ENCODE results near the gene PTPN2.

The PTPN2 gene

DNA sequence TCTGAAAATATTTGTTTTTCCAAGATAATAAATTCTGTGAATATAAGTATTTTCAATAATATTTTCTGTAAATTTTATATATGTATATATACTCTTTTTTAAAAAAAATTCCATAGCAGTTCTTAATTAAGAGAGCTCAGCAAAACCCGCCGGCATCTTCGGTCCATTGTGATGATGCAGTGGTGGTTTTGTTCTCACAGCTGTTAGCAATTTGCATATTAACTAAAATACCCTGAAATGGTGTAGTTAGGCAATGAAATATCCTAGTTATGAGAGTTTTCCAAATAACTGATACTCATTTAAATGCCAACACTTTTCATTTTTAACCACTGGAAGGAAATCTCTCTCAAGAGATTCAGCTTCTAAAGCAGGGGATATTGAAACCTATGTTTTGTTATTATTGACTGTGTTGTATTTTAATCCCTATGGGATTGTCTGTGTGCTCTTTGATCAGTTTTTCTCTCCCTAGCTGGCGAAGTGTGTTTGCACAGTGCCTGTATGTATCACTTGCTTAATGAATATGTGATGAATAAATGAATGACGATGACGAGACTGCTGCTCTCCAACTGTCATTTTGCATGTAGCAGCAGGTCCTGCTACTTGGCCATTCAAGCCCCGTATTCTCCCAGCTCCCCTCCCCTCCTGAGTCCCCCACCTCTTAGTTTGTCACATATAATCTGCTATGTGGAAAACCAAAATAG, 138.8 kb downstream of the PTPN2 start:
- no peak for DNase-seq (ENCODE audit: low read depth in 2 of 2)

DNA sequence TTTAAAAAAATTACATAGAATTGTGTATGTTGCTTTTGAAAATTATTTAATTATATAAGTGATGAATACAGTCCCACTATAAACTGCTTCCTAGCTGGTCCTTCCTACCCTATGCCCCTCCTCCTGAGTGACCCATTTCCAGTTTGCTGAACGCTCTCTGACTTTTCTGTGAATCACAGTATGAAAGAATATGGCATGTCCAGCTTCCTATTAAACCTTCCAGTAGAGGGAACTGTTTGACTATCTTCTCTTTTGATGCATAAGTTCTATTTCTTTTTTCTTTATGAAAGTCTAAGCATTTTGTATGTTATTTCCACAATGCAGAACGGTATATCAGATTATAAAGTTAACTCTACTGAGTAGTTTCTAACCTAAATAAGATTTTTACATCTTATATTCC, 139.9 kb downstream of the PTPN2 start:
- DNase-seq (ENCODE audit: low read depth in 2 of 2): no peak

DNA sequence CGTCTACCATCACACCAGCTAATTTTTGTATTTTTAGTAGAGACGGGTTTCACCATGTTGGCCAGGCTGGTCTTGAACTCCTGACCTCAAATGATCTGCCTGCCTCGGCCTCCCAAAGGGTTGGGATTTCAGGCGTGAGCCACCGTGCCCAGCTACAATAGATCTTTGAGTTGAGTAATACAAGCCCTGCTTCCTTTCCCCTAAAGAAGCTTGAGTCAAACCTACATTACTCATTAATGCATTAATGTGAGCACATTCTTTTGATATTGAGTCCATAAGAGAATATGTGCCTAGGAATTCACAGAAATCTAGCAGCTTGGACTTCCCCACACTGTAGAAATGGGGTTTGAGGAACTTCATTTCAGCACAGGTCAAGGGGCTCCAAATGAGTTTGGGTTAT, 141.6 kb downstream of the PTPN2 start:
- no peak for DNase-seq (ENCODE audit: low read depth in 2 of 2)

All from stimulated activated CD8-positive, alpha-beta memory T cell treated with anti-CD3 and anti-CD28 coated beads, Interleukin-7, amount 100 ng/mL, for 1 hour (primary cell).